ENCODE results near the gene CHAT.
"Not testable (repeated sequence)": the region's sequence is repeated elsewhere in the genome, so short reads cannot be mapped to it uniquely, and the experiment has no call there.

Gene CHAT

DNA sequence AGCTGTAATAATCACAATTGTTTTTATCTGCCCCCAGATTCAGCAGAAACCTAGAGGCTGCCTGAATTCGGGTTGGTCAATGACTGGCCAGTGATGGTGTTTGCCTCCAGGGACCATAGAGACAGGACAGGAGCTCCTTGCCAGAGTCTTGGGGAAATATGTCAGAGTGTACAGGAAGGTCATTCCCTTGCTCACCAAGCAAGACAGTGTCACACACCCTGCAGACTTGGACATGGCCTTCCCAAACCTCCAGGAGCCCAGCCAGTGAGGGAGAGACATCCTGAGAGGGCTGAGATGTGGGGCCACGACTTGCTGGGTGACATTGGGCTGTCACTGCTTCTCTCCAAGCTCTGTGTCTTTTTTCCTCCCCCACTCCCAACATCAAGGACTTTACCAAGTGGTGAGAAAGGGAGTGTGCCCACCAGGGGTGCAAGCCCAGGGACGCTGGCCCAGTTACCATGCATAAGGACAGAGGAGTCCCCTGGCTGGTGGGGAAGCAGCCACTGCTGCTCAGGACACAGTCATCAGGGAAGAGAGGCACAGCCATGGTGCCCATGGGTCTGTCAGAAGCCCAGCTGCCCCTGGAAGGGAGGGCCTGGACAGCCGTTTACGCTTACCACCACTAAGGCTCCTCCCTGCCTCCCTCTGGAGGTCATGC is 40.3 kb downstream of the CHAT start:
- no peak for DNase-seq

GRCh38 chr10:49655099-49655498 is 41.3 kb downstream of the CHAT start:
- no peak for DNase-seq

DNA sequence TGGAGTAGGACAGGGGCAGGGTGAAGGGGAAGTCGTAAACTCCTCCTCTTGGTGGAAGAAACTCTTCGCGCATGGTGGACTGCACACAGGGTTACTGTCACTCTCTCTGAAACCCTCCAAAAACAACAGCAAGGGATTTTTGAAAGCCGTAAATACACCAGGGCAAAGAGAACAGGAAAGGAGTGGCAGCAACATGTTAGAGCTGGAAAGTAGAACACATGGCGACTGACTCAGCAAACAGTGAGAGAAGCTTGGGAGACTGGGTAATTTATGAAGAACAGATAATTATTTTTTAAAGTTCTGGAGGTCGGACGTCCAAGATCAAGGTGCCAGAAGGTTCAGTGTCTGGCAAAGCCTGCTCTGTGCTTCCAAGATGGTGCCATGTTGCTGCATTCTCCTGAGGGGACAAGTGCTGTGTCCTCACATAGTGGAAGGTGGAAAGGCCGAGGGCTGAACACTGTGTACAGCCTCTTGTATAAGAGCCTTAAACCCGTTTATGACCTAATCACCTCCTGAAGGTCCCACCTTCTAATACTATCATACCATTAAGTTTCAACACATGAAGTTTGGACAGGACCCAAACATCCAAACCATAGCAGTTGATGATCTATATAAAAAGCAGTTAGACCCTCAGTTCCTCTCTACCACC is 43.1 kb downstream of the CHAT start:
- no peak for DNase-seq

- DNase-seq = no peak
Observed at GRCh38 chr10:49657606-49658005, 43.8 kb downstream of the CHAT start.

DNA sequence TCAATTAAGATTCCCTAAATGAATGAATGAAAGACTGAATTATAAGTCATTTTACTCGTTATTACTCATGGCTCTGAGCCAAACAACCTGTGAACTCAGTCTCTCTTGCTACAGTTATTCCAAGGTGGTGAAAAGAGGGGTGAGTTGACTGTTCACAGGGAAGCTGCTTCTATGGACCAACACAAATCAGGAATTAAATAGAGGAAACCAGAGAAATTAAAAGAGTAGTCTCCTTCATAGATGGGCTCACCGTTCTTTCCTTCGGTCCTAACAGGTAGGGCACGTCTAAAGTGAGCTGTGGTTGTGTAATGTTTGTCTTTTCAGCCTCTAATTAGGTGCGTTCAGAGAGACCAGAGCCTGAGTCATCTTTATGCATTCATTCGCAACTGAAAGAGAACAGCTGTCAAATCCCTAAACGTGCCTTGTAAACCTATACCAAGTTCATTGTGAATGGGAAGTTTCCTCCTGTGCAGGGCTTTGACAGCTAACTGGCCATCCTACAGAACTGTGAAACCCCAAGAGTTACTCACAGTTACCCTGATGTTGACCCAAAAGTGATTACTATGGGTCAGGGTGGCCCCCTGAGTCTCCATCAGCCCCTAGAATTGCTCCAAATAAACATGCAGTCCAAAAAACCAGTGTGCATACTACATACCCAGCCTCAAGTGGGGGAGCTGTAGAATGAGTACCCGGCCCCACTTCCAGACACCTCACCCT is 47.5 kb downstream of the CHAT start:
- DNase-seq = no peak

- DNase-seq = no peak
Observed at GRCh38 chr10:49662169-49662830, 48.5 kb downstream of the CHAT start.

GRCh38 chr10:49663596-49663995 is 49.8 kb downstream of the CHAT start:
- DNase-seq = no peak

DNA sequence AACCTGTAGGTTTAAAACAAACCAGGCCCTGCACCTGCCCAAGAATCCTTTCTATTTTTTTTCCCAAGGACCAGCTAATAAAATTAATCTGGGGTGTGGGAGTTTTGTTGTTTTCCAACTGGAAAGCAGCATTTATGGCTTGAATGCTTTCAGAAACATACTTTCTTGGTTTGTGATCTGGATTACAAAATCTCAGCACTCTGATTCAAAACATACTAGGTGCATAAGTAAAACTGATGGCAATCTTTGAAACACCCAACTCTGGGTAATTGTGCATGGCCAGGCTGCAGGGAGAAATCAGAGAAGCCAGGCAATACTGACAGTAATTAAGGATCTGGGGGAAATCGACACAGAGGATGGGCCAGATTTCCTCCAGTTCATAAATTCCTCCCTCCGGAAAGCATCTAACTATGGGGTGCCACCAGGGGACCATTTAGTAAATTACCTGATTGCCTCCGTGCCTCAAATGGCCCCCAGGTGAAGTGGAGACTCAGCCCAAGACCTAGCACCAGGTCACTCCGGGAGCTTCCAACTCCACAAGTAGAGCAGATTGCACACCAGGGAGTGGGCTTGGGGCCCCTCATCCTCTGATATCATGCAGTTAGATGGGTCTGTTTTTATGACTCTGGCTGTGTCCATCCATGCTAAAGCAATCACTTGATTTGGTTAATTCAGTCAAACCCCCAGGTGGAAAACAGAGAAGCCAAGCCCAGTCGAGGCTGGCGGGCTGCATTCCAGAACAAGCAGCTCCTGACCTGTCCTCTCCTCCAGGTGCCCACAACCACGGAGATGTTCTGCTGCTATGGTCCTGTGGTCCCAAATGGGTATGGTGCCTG is 50.4 kb downstream of the CHAT start:
- DNase-seq = no peak

- DNase-seq = no peak
Observed at GRCh38 chr10:49664842-49665355, 51.1 kb downstream of the CHAT start.

GRCh38 chr10:49666054-49666615 is 52.3 kb downstream of the CHAT start:
- DNase-seq = no peak

- DNase-seq = no peak
Observed at GRCh38 chr10:49666685-49667084, 52.8 kb downstream of the CHAT start.

DNA sequence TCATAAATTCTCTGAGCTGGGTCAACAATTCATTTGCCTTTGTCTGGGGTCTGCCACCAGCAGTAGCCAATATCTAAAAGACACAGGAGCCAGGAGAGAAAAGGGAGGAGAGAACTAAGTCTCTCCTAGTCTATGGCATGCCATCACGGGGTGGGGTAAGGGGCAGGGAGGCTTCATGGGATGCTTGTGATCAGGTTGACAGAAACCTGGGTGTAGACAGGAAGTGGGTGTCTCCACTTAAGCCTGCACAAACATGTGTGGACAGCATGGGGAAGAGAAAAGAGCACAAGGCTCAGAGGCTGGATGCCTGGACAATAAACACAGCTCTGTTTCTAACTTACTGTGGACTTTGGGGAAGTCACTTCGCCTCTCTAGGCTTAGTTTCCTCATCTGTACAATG is 54.2 kb downstream of the CHAT start:
- DNase-seq = no peak

DNA sequence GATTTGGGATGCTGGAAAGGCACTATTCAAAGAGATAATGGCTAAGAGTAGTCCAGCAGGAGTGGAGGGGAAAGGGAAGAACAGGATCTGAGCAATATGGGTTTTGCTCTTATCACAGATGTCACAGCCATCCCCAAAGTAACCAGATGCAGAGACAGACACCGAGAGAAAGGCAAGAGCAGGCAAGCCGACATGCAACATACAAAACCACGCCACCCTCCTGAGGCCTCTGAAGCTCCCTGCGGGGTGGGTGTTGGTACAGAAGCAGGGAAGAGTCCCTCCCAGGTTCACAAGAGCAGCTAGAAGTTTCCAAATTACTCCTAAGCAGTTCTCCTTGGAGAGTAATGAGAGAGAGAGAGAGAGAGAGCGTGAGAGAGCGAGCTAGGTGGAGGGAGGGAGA is 54.8 kb downstream of the CHAT start:
- no peak for DNase-seq

- DNase-seq = no peak
Observed at GRCh38 chr10:49678827-49679479, 65.1 kb downstream of the CHAT start.

- DNase-seq = no peak
Observed at GRCh38 chr10:49679480-49679893, 65.7 kb downstream of the CHAT start, which contains the start of gene C10orf53. TSS of gene C10orf53 (plus strand) at chr10:49679651. CDS start at chr10:49679698, 47 bp downstream.

DNA sequence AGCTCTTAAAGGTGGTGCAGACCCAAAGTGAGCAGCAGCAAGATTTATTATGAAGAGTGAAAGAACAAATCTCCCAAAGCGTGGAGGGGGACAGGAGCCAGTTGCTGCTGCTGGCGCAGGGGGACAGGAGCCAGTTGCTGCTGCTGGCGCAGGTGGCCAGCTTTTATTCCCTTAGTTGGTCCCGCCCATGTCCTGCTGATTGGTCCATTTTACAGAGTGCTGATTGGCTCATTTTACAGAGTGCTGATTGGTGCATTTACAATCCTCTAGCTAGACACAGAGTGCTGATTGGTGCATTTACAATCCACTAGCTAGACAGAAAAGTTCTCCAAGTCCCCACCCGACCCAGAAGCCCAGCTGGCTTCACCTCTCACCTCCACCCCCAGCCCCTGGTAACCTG is 68.6 kb downstream of the CHAT start:
- DNase-seq = not testable (repeated sequence)

DNA sequence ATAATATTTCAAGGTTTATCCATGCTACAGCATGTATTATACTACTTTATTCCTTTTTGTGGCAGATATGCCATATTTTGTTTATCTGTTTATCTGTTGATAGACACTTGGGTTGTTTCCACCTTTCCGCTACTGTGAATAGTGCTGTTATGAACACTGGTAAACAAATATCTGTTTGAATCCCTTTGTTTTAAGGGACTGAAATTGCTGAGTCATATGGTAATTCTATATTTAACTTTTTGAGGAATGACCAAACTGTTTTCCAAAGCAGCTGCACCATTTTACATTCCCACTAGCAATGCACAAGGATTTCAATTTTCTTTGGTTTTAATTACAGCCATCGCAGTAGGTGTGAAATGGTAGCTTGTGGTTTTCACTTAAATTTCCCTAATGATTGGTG is 69.0 kb downstream of the CHAT start:
- DNase-seq = no peak

DNA sequence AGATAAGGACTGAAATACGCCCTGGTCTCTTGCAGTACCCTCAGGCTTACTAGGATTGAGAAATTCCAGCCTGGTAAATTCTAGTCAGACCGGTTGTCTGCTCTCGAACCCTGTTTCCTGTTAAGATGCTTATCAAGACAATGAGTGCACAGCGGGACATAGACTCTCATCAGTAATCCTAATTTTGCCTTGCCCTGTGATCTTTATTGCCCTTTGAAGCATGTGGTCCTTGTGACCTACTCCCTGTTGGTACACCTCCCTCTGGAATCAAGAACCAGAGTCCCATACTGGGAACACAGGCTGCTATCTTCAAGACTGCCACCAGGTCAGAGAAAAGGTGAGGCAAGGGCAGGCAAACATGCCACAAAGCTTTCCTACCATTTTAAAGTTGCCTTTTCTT is 72.8 kb downstream of the CHAT start:
- DNase-seq = no peak

DNA sequence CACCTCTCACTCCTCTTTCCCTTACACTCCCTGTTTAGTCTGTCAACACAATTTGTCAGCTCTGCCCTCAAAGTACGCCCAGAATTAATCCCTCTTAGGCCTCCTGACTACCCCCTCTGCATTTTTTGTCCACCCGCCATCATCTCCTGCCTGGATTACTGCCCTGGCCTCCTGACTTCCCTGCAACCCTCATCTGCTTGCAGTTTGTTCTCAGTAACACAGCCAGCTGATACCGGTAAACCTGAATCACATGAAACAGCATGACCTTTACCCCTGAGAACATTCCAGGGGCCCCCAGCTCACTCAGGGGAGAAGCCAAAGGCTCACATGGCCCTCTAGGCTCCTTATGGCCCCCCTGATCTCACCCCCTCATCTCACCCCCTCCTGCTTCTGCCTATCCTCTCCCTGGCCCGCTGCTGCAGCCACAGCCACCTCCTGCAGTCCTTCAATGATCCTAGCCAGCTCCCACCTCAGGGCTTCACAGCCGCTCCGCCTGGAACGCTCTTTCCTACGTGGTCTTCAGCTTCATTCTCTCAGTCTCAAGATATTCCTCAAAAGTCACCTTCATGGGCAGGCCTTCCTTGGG is 74.5 kb downstream of the CHAT start:
- DNase-seq = no peak

DNA sequence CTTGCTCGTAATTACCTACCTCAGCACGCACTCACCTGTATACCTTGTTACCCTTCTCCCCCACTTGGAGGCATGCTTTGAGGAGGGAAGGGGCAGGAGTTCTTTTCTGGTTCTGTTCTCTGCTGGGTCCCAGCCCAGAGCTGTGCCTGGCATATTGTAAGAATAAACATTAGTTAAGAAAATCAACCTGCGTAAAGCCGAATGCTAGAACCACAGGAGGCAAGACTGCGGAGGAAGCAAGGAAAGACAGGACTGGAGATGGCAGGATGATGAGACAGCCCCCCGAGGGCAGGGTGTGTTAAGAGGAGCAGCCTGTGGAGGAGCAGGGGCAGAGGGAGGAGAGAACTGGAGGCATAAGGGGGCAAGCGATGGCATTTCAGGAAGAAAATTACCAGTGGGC is 75.1 kb downstream of the CHAT start:
- no peak for DNase-seq

- DNase-seq = no peak
Observed at GRCh38 chr10:49689882-49690510, 76.2 kb downstream of the CHAT start.
